ENCODE results near the gene DESI1. TPM values are rescaled to one million over a fixed set of nuclear protein-coding genes. Genes with fewer than 3 reads are reported as not detected.

The DESI1 gene
- total RNA-seq, 1 donor from 2014 or later = 37.4 TPM

DNA sequence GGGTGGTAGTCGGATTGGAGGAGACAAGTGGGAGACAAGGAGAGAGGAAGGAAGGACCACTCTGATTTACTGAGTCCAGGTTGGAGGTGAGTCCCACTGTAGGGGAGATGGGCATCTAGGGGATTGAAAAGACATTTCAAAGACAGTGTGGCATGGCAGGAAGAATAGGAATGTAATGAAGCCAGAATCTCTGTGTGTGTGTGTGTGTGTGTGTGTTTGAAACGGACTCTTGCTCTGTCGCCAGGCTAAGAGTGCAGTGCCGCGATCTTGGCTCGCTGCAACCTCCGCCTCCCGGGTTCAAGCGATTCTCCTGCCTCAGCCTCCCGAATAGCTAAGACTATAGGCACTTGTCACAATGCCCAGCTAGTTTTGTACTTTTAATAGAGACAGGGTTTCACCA, 64.3 kb downstream of the DESI1 start:
- TF ChIP-seq, protein P1, sequence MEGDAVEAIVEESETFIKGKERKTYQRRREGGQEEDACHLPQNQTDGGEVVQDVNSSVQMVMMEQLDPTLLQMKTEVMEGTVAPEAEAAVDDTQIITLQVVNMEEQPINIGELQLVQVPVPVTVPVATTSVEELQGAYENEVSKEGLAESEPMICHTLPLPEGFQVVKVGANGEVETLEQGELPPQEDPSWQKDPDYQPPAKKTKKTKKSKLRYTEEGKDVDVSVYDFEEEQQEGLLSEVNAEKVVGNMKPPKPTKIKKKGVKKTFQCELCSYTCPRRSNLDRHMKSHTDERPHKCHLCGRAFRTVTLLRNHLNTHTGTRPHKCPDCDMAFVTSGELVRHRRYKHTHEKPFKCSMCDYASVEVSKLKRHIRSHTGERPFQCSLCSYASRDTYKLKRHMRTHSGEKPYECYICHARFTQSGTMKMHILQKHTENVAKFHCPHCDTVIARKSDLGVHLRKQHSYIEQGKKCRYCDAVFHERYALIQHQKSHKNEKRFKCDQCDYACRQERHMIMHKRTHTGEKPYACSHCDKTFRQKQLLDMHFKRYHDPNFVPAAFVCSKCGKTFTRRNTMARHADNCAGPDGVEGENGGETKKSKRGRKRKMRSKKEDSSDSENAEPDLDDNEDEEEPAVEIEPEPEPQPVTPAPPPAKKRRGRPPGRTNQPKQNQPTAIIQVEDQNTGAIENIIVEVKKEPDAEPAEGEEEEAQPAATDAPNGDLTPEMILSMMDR (IDR thresholded peaks at IDR 0.05; ENCODE audit: unreplicated experiment) = no peak
- Mint-ChIP-seq H3K4me3 (ENCODE audit: low read depth) (no peak overlapping the region), H3K4me1 (ENCODE audit: low read depth) (peaks cover 18% of the 10 kb centered on the region)

GRCh38 chr22:41555325-41555982, 65.4 kb downstream of the DESI1 start:
- Mint-ChIP-seq H3K27me3 (no peaks in the 10 kb centered on the region), H3K27ac (no peak overlapping the region), H3K4me3 (ENCODE audit: low read depth) (no peak overlapping the region), H3K9me3 (ENCODE audit: low read depth) (no peaks in the 10 kb centered on the region), H3K4me1 (ENCODE audit: low read depth) (peaks cover 10% of the 10 kb centered on the region), H3K36me3 (ENCODE audit: insufficient read depth) (no peaks in the 10 kb centered on the region)
- DNase-seq (ENCODE audit: low spot score, unreplicated experiment) = no peak
- TF ChIP-seq, protein P1 (IDR thresholded peaks at IDR 0.05; ENCODE audit: unreplicated experiment) = no peak

More for the DNA sequence above, 64.3 kb downstream of the DESI1 start:
- H3K27me3 Mint-ChIP-seq = peaks cover 4% of the 10 kb centered on the region
- H3K36me3 Mint-ChIP-seq (ENCODE audit: insufficient read depth) = no peaks in the 10 kb centered on the region
- H3K9me3 Mint-ChIP-seq (ENCODE audit: low read depth) = no peaks in the 10 kb centered on the region
- H3K27ac Mint-ChIP-seq = no peak overlapping the region
- DNase-seq (ENCODE audit: low spot score, unreplicated experiment) = no peak

GRCh38 chr22:41551877-41552582, 68.8 kb downstream of the DESI1 start:
- Mint-ChIP-seq H3K4me1 (ENCODE audit: low read depth) (peaks cover 6% of the 10 kb centered on the region), H3K27me3 (no peaks in the 10 kb centered on the region), H3K9me3 (ENCODE audit: low read depth) (no peaks in the 10 kb centered on the region), H3K36me3 (ENCODE audit: insufficient read depth) (no peaks in the 10 kb centered on the region), H3K4me3 (ENCODE audit: low read depth) (no peak overlapping the region), H3K27ac (peak overlapping the region; percentile 76)
- TF ChIP-seq, protein P1 (IDR thresholded peaks at IDR 0.05; ENCODE audit: unreplicated experiment) = no peak
- DNase-seq (ENCODE audit: low spot score, unreplicated experiment) = no peak

DNA sequence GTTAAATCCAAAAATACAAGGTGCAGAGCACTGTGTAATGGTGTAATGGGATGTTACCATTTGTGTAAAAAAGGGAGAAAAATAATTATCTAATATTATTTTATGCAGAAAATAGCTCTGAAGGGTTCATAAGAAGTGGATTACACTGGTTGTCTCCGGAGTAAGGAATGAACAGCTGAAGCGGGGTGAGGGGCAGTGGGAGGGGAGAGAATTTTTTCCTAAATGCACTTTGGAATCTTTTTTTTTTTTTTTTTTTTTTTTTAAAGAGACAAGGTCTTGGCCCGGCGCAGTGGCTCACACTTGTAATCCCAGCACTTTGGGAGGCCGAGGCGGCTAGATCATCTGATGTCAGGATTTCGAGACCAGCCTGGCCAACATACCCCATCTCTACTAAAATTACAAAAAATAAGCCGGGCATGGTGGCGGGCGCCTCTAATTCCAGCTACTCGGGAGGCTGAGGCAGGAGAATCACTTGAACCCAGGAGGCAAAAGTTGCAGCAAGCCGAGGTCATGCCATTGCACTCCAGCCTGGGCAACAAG, 69.8 kb downstream of the DESI1 start:
- H3K27me3 Mint-ChIP-seq = no peaks in the 10 kb centered on the region
- H3K36me3 Mint-ChIP-seq (ENCODE audit: insufficient read depth) = no peaks in the 10 kb centered on the region
- TF ChIP-seq, protein P1 (IDR thresholded peaks at IDR 0.05; ENCODE audit: unreplicated experiment) = no peak
- H3K4me3 Mint-ChIP-seq (ENCODE audit: low read depth) = no peak overlapping the region
- peaks cover 4% of the 10 kb centered on the region for H3K4me1 Mint-ChIP-seq (ENCODE audit: low read depth)
- no peak for DNase-seq (ENCODE audit: low spot score, unreplicated experiment)
- H3K9me3 Mint-ChIP-seq (ENCODE audit: low read depth) = no peaks in the 10 kb centered on the region
- H3K27ac Mint-ChIP-seq = no peak overlapping the region

- no peak for DNase-seq (ENCODE audit: low spot score, unreplicated experiment)
- Mint-ChIP-seq H3K4me3 (ENCODE audit: low read depth) (no peak overlapping the region), H3K36me3 (ENCODE audit: insufficient read depth) (no peaks in the 10 kb centered on the region), H3K9me3 (ENCODE audit: low read depth) (no peaks in the 10 kb centered on the region), H3K27me3 (no peaks in the 10 kb centered on the region), H3K27ac (no peak overlapping the region), H3K4me1 (ENCODE audit: low read depth) (peaks cover 11% of the 10 kb centered on the region)
- TF ChIP-seq, protein P1 (IDR thresholded peaks at IDR 0.05; ENCODE audit: unreplicated experiment) = no peak
These were observed 72.0 kb downstream of the DESI1 start for GRCh38 chr22:41548830-41549211.

Other genes starting within 250 kb of the DESI1 start
- 11.4 and 11.5 TPM in 2 replicates for gene TEF, start 239.1 kb downstream of the DESI1 start, total RNA-seq
- 66.9 and 72.4 TPM in 2 replicates for gene TOB2, start 174.2 kb downstream of the DESI1 start, total RNA-seq
- gene PHF5A, start 152.4 kb downstream of the DESI1 start, total RNA-seq = 44.3 and 52.9 TPM in 2 replicates
- gene ACO2, start 151.9 kb downstream of the DESI1 start, total RNA-seq = 67.4 and 69.7 TPM in 2 replicates
- gene POLR3H, start 76.6 kb downstream of the DESI1 start, total RNA-seq = 43.5 and 44.1 TPM in 2 replicates
- gene CSDC2, start 60.0 kb downstream of the DESI1 start, total RNA-seq = 1.7 TPM in 2 replicates
- 46.0 and 51.3 TPM in 2 replicates for gene PMM1, start 31.2 kb downstream of the DESI1 start, total RNA-seq
- gene XRCC6, start 252 bp upstream of the DESI1 start, total RNA-seq = 262 and 272 TPM in 2 replicates
- gene SNU13, start 67.8 kb upstream of the DESI1 start, total RNA-seq = 119 and 129 TPM in 2 replicates
- gene MEI1, start 78.5 kb upstream of the DESI1 start, total RNA-seq = 1.0 and 1.5 TPM in 2 replicates
- gene CCDC134, start 179.6 kb upstream of the DESI1 start, total RNA-seq = 23.3 and 24.2 TPM in 2 replicates
- gene SREBF2, start 212.1 kb upstream of the DESI1 start, total RNA-seq = 154 and 156 TPM in 2 replicates

All from progenitor cell of endocrine pancreas (in vitro differentiated cells).